Natural killer cell (primary cell): Measurements from ENCODE around the gene TNFAIP8L3. TPM values are rescaled to one million over a fixed set of nuclear protein-coding genes. Genes with fewer than 3 reads are reported as not detected.

ENCODE experiments used
- ATAC-seq, 3 donors: fragments of 150-1000 bp in 2 of 3; fragments of 200-7000 bp in 1 of 3; cut with Tn5 transposase; 1 replicate in 1 of 3; 2 replicates in 2 of 3; pipeline ENCODE4 v1.10.0; 2021; ENCODE audit warnings: mild to moderate bottlenecking in 2 of 3, moderate library complexity in 2 of 3
- DNase-seq, 2 donors: peaks; one replicate each; pipeline versions ENCODE4 v3.0.0 to v3.0.0-alpha.2; 2013 to 2021; ENCODE audit warnings: mixed read lengths in 1 of 2
- H3K27ac ChIP-seq: one replicate; pipeline ENCODE4 v1.5.1; 2013; ENCODE audit warnings: mild to moderate bottlenecking, low read length
- H3K27me3 ChIP-seq: one replicate; pipeline ENCODE4 v1.6.1; 2013; ENCODE audit warnings: low read length; ENCODE audit not compliant: control insufficient read depth, insufficient read depth
- H3K36me3 ChIP-seq: one replicate; pipeline ENCODE4 v1.6.1; 2013; ENCODE audit warnings: low read length; ENCODE audit not compliant: control insufficient read depth, insufficient read depth
- H3K4me1 ChIP-seq: one replicate; pipeline ENCODE4 v1.6.1; 2013; ENCODE audit warnings: low read length; ENCODE audit not compliant: control insufficient read depth, insufficient read depth
- H3K4me3 ChIP-seq: one replicate; pipeline ENCODE4 v1.5.1; 2013; ENCODE audit warnings: low read length
- H3K9me3 ChIP-seq: one replicate; pipeline ENCODE4 v1.6.1; 2013; ENCODE audit warnings: low read length; ENCODE audit not compliant: control insufficient read depth, insufficient read depth
- H3K27ac Mint-ChIP-seq, 2 donors: one replicate each; pipeline ENCODE4 v1.8.0; 2022; ENCODE audit warnings: mild to moderate bottlenecking in 2 of 2, mixed read lengths in 2 of 2, moderate library complexity in 1 of 2
- H3K27me3 Mint-ChIP-seq, 2 donors: one replicate each; pipeline ENCODE4 v1.8.0; 2022; ENCODE audit warnings: low read depth in 2 of 2, mixed read lengths in 2 of 2
- H3K36me3 Mint-ChIP-seq: one replicate; pipeline ENCODE4 v1.8.0; 2022; ENCODE audit warnings: mixed read lengths
- H3K4me1 Mint-ChIP-seq, 2 donors: one replicate each; pipeline ENCODE4 v1.8.0; 2022; ENCODE audit warnings: mixed read lengths in 2 of 2
- H3K4me3 Mint-ChIP-seq: one replicate; pipeline ENCODE4 v1.8.0; 2022; ENCODE audit warnings: mild to moderate bottlenecking, moderate library complexity, mixed read lengths
- H3K9me3 Mint-ChIP-seq, 2 donors: one replicate each; pipeline ENCODE4 v1.8.0; 2022; ENCODE audit warnings: mixed read lengths in 2 of 2
- CTCF ChIP-seq: fragments of 200-600 bp; IDR thresholded peaks from one replicate; pipeline ENCODE4 v1.8.0; 2022; ENCODE audit warnings: antibody characterized with exemption
- WGBS: methylation state at CpG from one replicate; pipeline ENCODE4 v1.1.7; 2013; ENCODE audit warnings: missing lambda C conversion rate; ENCODE audit not compliant: insufficient coverage; 5-methylcytosine and 5-hydroxymethylcytosine counted together
- intact Hi-C: fragments of 100-400 bp; cut with micrococcal nuclease; formaldehyde crosslinking; loops from one replicate; pipeline ENCODE4 v1.14.2; 2022
- total RNA-seq, 4 donors: library from RNA; stranded (reverse); fragments of 120-200 nt in 1 of 4; gene quantifications; one replicate each; pipeline versions ENCODE4 v1.2.3 to v1.2.4, GENCODE V29; 2013 to 2022

The TNFAIP8L3 gene
- total RNA-seq, 3 donors from 2014 or later (not counting 1 experiment from before 2014, with no cell fraction given): not detected

- H3K27me3 ChIP-seq: no peaks in the 10 kb centered on the region
- Mint-ChIP-seq H3K27me3 (peaks cover 26 to 35% of the 10 kb centered on the region in 2 donors), H3K36me3 (no peaks in the 10 kb centered on the region), H3K9me3 (no peaks in the 10 kb centered on the region), H3K4me3 (no peak overlapping the region), H3K27ac (no peak overlapping the region), H3K4me1 (no peaks in the 10 kb centered on the region)
- H3K36me3 ChIP-seq: no peaks in the 10 kb centered on the region
- DNase-seq (no peak), ATAC-seq (no peak)
- TF ChIP-seq CTCF: no peak
- 85% methylated on average over 1 of the region's 1 CpG for WGBS
- no peak overlapping the region for H3K4me3 ChIP-seq
- H3K27ac ChIP-seq: no peak overlapping the region
- H3K4me1 ChIP-seq: no peaks in the 10 kb centered on the region
- intact Hi-C loops: no loop called here
- H3K9me3 ChIP-seq: no peaks in the 10 kb centered on the region
Observed at GRCh38 chr15:51085764-51086163, 8.9 kb downstream of the TNFAIP8L3 start.

GRCh38 chr15:51083641-51084166 lies 11.0 kb downstream of the TNFAIP8L3 start:
- no peaks in the 10 kb centered on the region for H3K4me1 ChIP-seq
- intact Hi-C loops: no loop called here

GRCh38 chr15:51082246-51082645 lies 12.5 kb downstream of the TNFAIP8L3 start:
- intact Hi-C loops: no loop called here
- H3K9me3 Mint-ChIP-seq: no peaks in the 10 kb centered on the region
- no peak overlapping the region for H3K27ac ChIP-seq
- no peak overlapping the region for H3K27ac Mint-ChIP-seq
- peaks cover 9% of the 10 kb centered on the region for H3K4me1 ChIP-seq
- DNase-seq (no peak), ATAC-seq (no peak)
- H3K4me3 ChIP-seq: no peak overlapping the region
- H3K9me3 ChIP-seq: no peaks in the 10 kb centered on the region
- no peaks in the 10 kb centered on the region for H3K36me3 Mint-ChIP-seq
- H3K27me3 ChIP-seq: no peaks in the 10 kb centered on the region
- peaks cover 6 to 15% of the 10 kb centered on the region in 2 donors for H3K4me1 Mint-ChIP-seq
- no CpG with 5 or more reads among the region's 1 CpG for WGBS
- H3K27me3 Mint-ChIP-seq: peaks cover 29 to 37% of the 10 kb centered on the region in 2 donors
- no peaks in the 10 kb centered on the region for H3K36me3 ChIP-seq
- H3K4me3 Mint-ChIP-seq: no peak overlapping the region
- TF ChIP-seq CTCF: no peak

More at GRCh38 chr15:51083641-51084166, 11.0 kb downstream of the TNFAIP8L3 start:
- no peak for TF ChIP-seq CTCF
- WGBS: 98% methylated on average over 2 of the region's 4 CpGs
- Histone ChIP-seq H3K27ac (no peak overlapping the region), H3K9me3 (no peaks in the 10 kb centered on the region), H3K36me3 (no peaks in the 10 kb centered on the region), H3K27me3 (no peaks in the 10 kb centered on the region), H3K4me3 (no peak overlapping the region)
- H3K9me3 Mint-ChIP-seq: no peaks in the 10 kb centered on the region
- H3K4me3 Mint-ChIP-seq: no peak overlapping the region
- peaks cover 28 to 33% of the 10 kb centered on the region in 2 donors for H3K27me3 Mint-ChIP-seq
- ATAC-seq (peak in 1 of 3 donors; percentile 21), DNase-seq (no peak)
- H3K4me1 Mint-ChIP-seq: peaks cover 0 to 4% of the 10 kb centered on the region in 2 donors
- no peak overlapping the region for H3K27ac Mint-ChIP-seq
- no peaks in the 10 kb centered on the region for H3K36me3 Mint-ChIP-seq

GRCh38 chr15:51080286-51080685 lies 14.4 kb downstream of the TNFAIP8L3 start:
- H3K9me3 Mint-ChIP-seq: no peaks in the 10 kb centered on the region
- ATAC-seq (no peak), DNase-seq (no peak)
- intact Hi-C loops: no loop called here
- no peaks in the 10 kb centered on the region for H3K36me3 ChIP-seq
- no peaks in the 10 kb centered on the region for H3K9me3 ChIP-seq
- H3K27me3 Mint-ChIP-seq: peaks cover 37 to 43% of the 10 kb centered on the region in 2 donors
- no peak overlapping the region for H3K27ac Mint-ChIP-seq
- no peak overlapping the region for H3K4me3 ChIP-seq
- peaks cover 22% of the 10 kb centered on the region for H3K4me1 ChIP-seq
- H3K4me3 Mint-ChIP-seq: no peak overlapping the region
- no peak overlapping the region for H3K27ac ChIP-seq
- no peak for TF ChIP-seq CTCF
- H3K4me1 Mint-ChIP-seq: peaks cover 22% of the 10 kb centered on the region in 2 donors
- 94% methylated on average over 5 of the region's 5 CpGs for WGBS
- H3K27me3 ChIP-seq: no peaks in the 10 kb centered on the region
- no peaks in the 10 kb centered on the region for H3K36me3 Mint-ChIP-seq
